ENCODE measurements around the gene ZNF512. TPM values are rescaled to one million over a fixed set of nuclear protein-coding genes. Genes with fewer than 3 reads are reported as not detected.

The ZNF512 gene
- total and polyA plus RNA-seq, 9 of the 15 experiments (the other 6 are each of a cell fraction or from before 2014, with no cell fraction given) = 24.7 to 101 (median 65.9) TPM

- CTCF ChIA-PET (ENCODE audit: low intra/inter-chr PET ratio) = no interaction called here
- H3K4me2 ChIP-seq (ENCODE audit: insufficient read depth, low read length) = no peak overlapping the region
- H3K4me3 ChIP-seq = no peak overlapping the region
- no peaks in the 10 kb centered on the region for H4K20me1 ChIP-seq (replicated peaks; ENCODE audit: control insufficient read depth, insufficient read depth, low read length)
- no peaks in the 10 kb centered on the region for H3K9me3 ChIP-seq (replicated peaks; ENCODE audit: control insufficient read depth, insufficient read depth, low read depth, low read length)
- no peak overlapping the region for H3K27ac ChIP-seq (ENCODE audit: extremely low read depth, low read depth, low read length)
- H3K27me3 ChIP-seq (ENCODE audit: control insufficient read depth in 2 of 2, insufficient read depth in 2 of 2, low read length in 2 of 2) = peaks cover 0 to 8% of the 10 kb centered on the region in 2 experiments; a peak in 3 of 5 replicates
- DNase-seq (ENCODE audit: extremely low read depth in 1 of 4, low spot score in 3 of 4) = no peak
- no peak overlapping the region for H2AFZ ChIP-seq (ENCODE audit: low read depth, low read length)
- no peak for FAIRE-seq
- POLR2A ChIA-PET = interaction anchor here (1.9 kb wide), 1 partner anchor 10 kb away, joined by 7 read pairs; the partner anchor contains the start of gene ZNF512
- TF ChIP-seq, protein P1, sequence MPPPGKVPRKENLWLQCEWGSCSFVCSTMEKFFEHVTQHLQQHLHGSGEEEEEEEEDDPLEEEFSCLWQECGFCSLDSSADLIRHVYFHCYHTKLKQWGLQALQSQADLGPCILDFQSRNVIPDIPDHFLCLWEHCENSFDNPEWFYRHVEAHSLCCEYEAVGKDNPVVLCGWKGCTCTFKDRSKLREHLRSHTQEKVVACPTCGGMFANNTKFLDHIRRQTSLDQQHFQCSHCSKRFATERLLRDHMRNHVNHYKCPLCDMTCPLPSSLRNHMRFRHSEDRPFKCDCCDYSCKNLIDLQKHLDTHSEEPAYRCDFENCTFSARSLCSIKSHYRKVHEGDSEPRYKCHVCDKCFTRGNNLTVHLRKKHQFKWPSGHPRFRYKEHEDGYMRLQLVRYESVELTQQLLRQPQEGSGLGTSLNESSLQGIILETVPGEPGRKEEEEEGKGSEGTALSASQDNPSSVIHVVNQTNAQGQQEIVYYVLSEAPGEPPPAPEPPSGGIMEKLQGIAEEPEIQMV (tag; conservative IDR thresholded peaks at IDR 0.05; ENCODE audit: low read depth) = 0 out of 2 replicates have a peak, but pooled peaks have one; percentile 48
- TF ChIP-seq PYGO2 (tag; IDR thresholded peaks at IDR 0.05) = no peak
- TF ChIP-seq, protein P2, sequence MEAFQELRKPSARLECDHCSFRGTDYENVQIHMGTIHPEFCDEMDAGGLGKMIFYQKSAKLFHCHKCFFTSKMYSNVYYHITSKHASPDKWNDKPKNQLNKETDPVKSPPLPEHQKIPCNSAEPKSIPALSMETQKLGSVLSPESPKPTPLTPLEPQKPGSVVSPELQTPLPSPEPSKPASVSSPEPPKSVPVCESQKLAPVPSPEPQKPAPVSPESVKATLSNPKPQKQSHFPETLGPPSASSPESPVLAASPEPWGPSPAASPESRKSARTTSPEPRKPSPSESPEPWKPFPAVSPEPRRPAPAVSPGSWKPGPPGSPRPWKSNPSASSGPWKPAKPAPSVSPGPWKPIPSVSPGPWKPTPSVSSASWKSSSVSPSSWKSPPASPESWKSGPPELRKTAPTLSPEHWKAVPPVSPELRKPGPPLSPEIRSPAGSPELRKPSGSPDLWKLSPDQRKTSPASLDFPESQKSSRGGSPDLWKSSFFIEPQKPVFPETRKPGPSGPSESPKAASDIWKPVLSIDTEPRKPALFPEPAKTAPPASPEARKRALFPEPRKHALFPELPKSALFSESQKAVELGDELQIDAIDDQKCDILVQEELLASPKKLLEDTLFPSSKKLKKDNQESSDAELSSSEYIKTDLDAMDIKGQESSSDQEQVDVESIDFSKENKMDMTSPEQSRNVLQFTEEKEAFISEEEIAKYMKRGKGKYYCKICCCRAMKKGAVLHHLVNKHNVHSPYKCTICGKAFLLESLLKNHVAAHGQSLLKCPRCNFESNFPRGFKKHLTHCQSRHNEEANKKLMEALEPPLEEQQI (IDR thresholded peaks at IDR 0.05) = no peak
- WGBS (ENCODE audit: insufficient coverage, low coverage, missing lambda C conversion rate) = 0% methylated on average over 2 of the region's 2 CpGs
- no peaks in the 10 kb centered on the region for H3K9me1 ChIP-seq (ENCODE audit: control insufficient read depth, insufficient read depth, low read length)
- H3K4me1 ChIP-seq (replicated peaks in 1 of 2; ENCODE audit: control insufficient read depth in 2 of 2, insufficient read depth in 2 of 2, low read length in 2 of 2) = no peaks in the 10 kb centered on the region
- in situ Hi-C loops (cut with MboI) (no loop called here), intact Hi-C loops (cut with micrococcal nuclease) (no loop called here)
- no peak overlapping the region for H3K9ac ChIP-seq (ENCODE audit: insufficient read depth in 1 of 2, low read depth in 2 of 2, low read length in 2 of 2)
- H3K36me3 ChIP-seq (ENCODE audit: control insufficient read depth, insufficient read depth, low read length) = no peaks in the 10 kb centered on the region
- no peaks in the 10 kb centered on the region for H3K79me2 ChIP-seq (ENCODE audit: control insufficient read depth, insufficient read depth, low read length)
- no TSS peak for BruUV-seq (replicated peaks)
- ATAC-seq = no peak
These were observed 10.4 kb upstream of the ZNF512 start for GRCh38 chr2:27572439-27572838.

All from K562 (cell line).